Measurements from ENCODE around the gene UNC119. TPM values are rescaled to one million over a fixed set of nuclear protein-coding genes. Genes with fewer than 3 reads are reported as not detected.

UNC119 gene
- polyA plus RNA-seq, 3 donors = 77.5 to 189 (median 80.2) TPM

GRCh38 chr17:28506763-28507487 lies 45.5 kb downstream of the UNC119 start:
- Mint-ChIP-seq H3K9me3 (no peaks in the 10 kb centered on the region), H3K4me3 (no peak overlapping the region), H3K4me1 (peaks cover 12% of the 10 kb centered on the region), H3K36me3 (no peaks in the 10 kb centered on the region), H3K27ac (peak overlapping the region in 1 of 7 donors; percentile 55), H3K27me3 (ENCODE audit: low read depth in 3 of 3) (peaks cover 2 to 19% (median 10%) of the 10 kb centered on the region in 3 donors)
- H4K20me1 ChIP-seq (ENCODE audit: insufficient read depth, low read length) = no peaks in the 10 kb centered on the region
- H3K4me1 ChIP-seq (ENCODE audit: control insufficient read depth in 1 of 2, insufficient read depth in 2 of 2, low read length in 2 of 2) = peaks cover 11 to 13% of the 10 kb centered on the region in 2 donors
- no peak overlapping the region for H3K9ac ChIP-seq (ENCODE audit: insufficient read depth, low read length, poor library complexity, severe bottlenecking)
- H3K4me2 ChIP-seq (replicated peaks; ENCODE audit: extremely low read depth, low read length, poor library complexity, severe bottlenecking) = no peak overlapping the region
- intact Hi-C loops (cut with micrococcal nuclease) = no loop called here
- no peak for DNase-seq
- no peak overlapping the region for H3K4me3 ChIP-seq (replicated peaks in 1 of 3; ENCODE audit: low read depth in 2 of 3, low read length in 3 of 3)
- no peaks in the 10 kb centered on the region for H3K79me2 ChIP-seq (ENCODE audit: insufficient read depth, low read length)
- H3K36me3 ChIP-seq (replicated peaks in 1 of 2; ENCODE audit: control insufficient read depth in 1 of 2, insufficient read depth in 2 of 2, low read length in 2 of 2) = no peaks in the 10 kb centered on the region
- no peaks in the 10 kb centered on the region for H3K9me3 ChIP-seq (replicated peaks in 1 of 2; ENCODE audit: control insufficient read depth in 1 of 2, insufficient read depth in 1 of 2, low read length in 2 of 2)
- H2AFZ ChIP-seq (ENCODE audit: insufficient read depth, low read depth, low read length, poor library complexity, severe bottlenecking) = no peak overlapping the region
- TF ChIP-seq CTCF (IDR thresholded peaks at IDR 0.05) = no peak
- WGBS (ENCODE audit: insufficient coverage) = 100% methylated on average over 2 of the region's 14 CpGs
- no peaks in the 10 kb centered on the region for H3K27me3 ChIP-seq (ENCODE audit: control insufficient read depth in 2 of 2, insufficient read depth in 2 of 2, low read length in 2 of 2)
- H3K27ac ChIP-seq (ENCODE audit: low read depth in 1 of 2, low read length in 2 of 2) = no peak overlapping the region

- peaks cover 2 to 19% (median 8%) of the 10 kb centered on the region in 3 donors for H3K27me3 Mint-ChIP-seq (ENCODE audit: low read depth in 3 of 3)
- Histone ChIP-seq H2AFZ (ENCODE audit: insufficient read depth, low read depth, low read length, poor library complexity, severe bottlenecking) (no peak within 1 kb of the TSS), H4K20me1 (ENCODE audit: insufficient read depth, low read length) (no peaks in the 10 kb centered on the region), H3K79me2 (ENCODE audit: insufficient read depth, low read length) (no peaks in the 10 kb centered on the region), H3K4me1 (ENCODE audit: control insufficient read depth in 1 of 2, insufficient read depth in 2 of 2, low read length in 2 of 2) (peaks cover 11 to 13% of the 10 kb centered on the region in 2 donors), H3K36me3 (replicated peaks in 1 of 2; ENCODE audit: control insufficient read depth in 1 of 2, insufficient read depth in 2 of 2, low read length in 2 of 2) (no peaks in the 10 kb centered on the region), H3K9ac (ENCODE audit: insufficient read depth, low read length, poor library complexity, severe bottlenecking) (no peak within 1 kb of the TSS), H3K9me3 (replicated peaks in 1 of 2; ENCODE audit: control insufficient read depth in 1 of 2, insufficient read depth in 1 of 2, low read length in 2 of 2) (no peaks in the 10 kb centered on the region), H3K27ac (ENCODE audit: low read depth in 1 of 2, low read length in 2 of 2) (no peak within 1 kb of the TSS), H3K4me3 (replicated peaks in 1 of 3; ENCODE audit: low read depth in 2 of 3, low read length in 3 of 3) (no peak within 1 kb of the TSS), H3K27me3 (ENCODE audit: control insufficient read depth in 2 of 2, insufficient read depth in 2 of 2, low read length in 2 of 2) (no peaks in the 10 kb centered on the region), H3K4me2 (replicated peaks; ENCODE audit: extremely low read depth, low read length, poor library complexity, severe bottlenecking) (no peak within 1 kb of the TSS)
- intact Hi-C loops (cut with micrococcal nuclease) = no loop called here
- whole genome bisulfite sequencing (ENCODE audit: insufficient coverage) = 95% methylated on average over 21 of the region's 28 CpGs
- TF ChIP-seq CTCF (IDR thresholded peaks at IDR 0.05) = no peak
- DNase-seq = no peak
- H3K4me1 Mint-ChIP-seq = peaks cover 12% of the 10 kb centered on the region
- no peaks in the 10 kb centered on the region for H3K36me3 Mint-ChIP-seq
- H3K27ac Mint-ChIP-seq = peak within 1 kb of the TSS in 1 of 7 donors; percentile 55
- no peaks in the 10 kb centered on the region for H3K9me3 Mint-ChIP-seq
- H3K4me3 Mint-ChIP-seq = no peak within 1 kb of the TSS
Observed at GRCh38 chr17:28505986-28506665, 46.3 kb downstream of the UNC119 start, which contains the start of gene FOXN1. FOXN1 (plus strand) TSS chr17:28506348; CDS start chr17:28523970, 17,622 bp downstream.

Measured in CD14-positive monocyte (primary cell).